OCI-LY1 (cell line): Measurements from ENCODE around the gene OR10A4.

ENCODE experiments used
- H2AFZ ChIP-seq: fragments of 200-600 bp; sonication (generic), shearing (Covaris generic); 2 replicates; pipeline ENCODE4 v1.6.0; 2014; ENCODE audit warnings: antibody characterized with exemption, mild to moderate bottlenecking, low read length
- H3F3A ChIP-seq: fragments of 200-600 bp; sonication (generic), shearing (Covaris generic); 2 replicates; pipeline ENCODE4 v1.6.0; 2014; ENCODE audit warnings: mild to moderate bottlenecking, antibody characterized with exemption, low read length, moderate library complexity; ENCODE audit not compliant: insufficient read depth
- H3K27ac ChIP-seq: fragments of 200-600 bp; sonication (generic); 2 replicates; pipeline ENCODE4 v1.5.1; 2014; ENCODE audit warnings: low read length, mixed run types, mild to moderate bottlenecking, low read depth; ENCODE audit not compliant: poor library complexity, severe bottlenecking
- H3K27me3 ChIP-seq: fragments of 200-600 bp; sonication (generic); 2 replicates; pipeline ENCODE4 v1.6.0; 2014; ENCODE audit warnings: antibody characterized with exemption, mild to moderate bottlenecking, low read length, moderate library complexity; ENCODE audit not compliant: insufficient read depth
- H3K36me3 ChIP-seq: fragments of 200-600 bp; sonication (generic); 2 replicates; pipeline ENCODE4 v1.6.1; 2014; ENCODE audit warnings: mild to moderate bottlenecking, antibody characterized with exemption, low read length, moderate library complexity, mixed read lengths; ENCODE audit not compliant: insufficient read depth
- H3K4me1 ChIP-seq: fragments of 200-600 bp; sonication (generic); 2 replicates; pipeline ENCODE4 v1.5.1; 2014; ENCODE audit warnings: mild to moderate bottlenecking, low read length, moderate library complexity; ENCODE audit not compliant: insufficient read depth, severe bottlenecking
- H3K4me2 ChIP-seq: fragments of 200-600 bp; sonication (generic), shearing (Covaris generic); 2 replicates; pipeline ENCODE4 v1.6.1; 2014; ENCODE audit warnings: low read length
- H3K4me3 ChIP-seq: fragments of 200-600 bp; sonication (generic); 2 replicates; pipeline ENCODE4 v1.5.1; 2014; ENCODE audit warnings: low read length, low read depth, mild to moderate bottlenecking, mixed read lengths; ENCODE audit not compliant: poor library complexity, severe bottlenecking
- H3K79me2 ChIP-seq: fragments of 200-600 bp; shearing (Covaris generic); 2 replicates; pipeline ENCODE4 v1.6.1; 2016; ENCODE audit warnings: mixed run types, low read length, mixed read lengths; ENCODE audit not compliant: insufficient read depth
- H3K9ac ChIP-seq: fragments of 200-600 bp; sonication (generic), shearing (Covaris generic); 2 replicates; pipeline ENCODE4 v1.6.1; 2014; ENCODE audit warnings: mild to moderate bottlenecking, low read length, mixed read lengths
- H3K9me2 ChIP-seq: fragments of 200-600 bp; sonication (generic), shearing (Covaris generic); 2 replicates; pipeline ENCODE4 v1.6.1; 2014; ENCODE audit warnings: low read depth, mild to moderate bottlenecking, low read length, mixed read lengths
- H3K9me3 ChIP-seq: fragments of 200-600 bp; shearing (Covaris generic); 2 replicates; pipeline ENCODE4 v1.6.1; 2014; ENCODE audit warnings: low read length, mixed read lengths
- H4K20me1 ChIP-seq: fragments of 200-600 bp; sonication (generic), shearing (Covaris generic); 2 replicates; pipeline ENCODE4 v1.6.0; 2016; ENCODE audit warnings: mild to moderate bottlenecking, low read length; ENCODE audit not compliant: insufficient read depth
- EZH2 ChIP-seq: fragments of 200-600 bp; sonication (generic), shearing (Covaris generic); IDR thresholded peaks from 2 replicates; pipeline ENCODE4 v1.8.0; 2017; ENCODE audit warnings: borderline replicate concordance, mixed run types, mild to moderate bottlenecking, antibody characterized with exemption, low read length, moderate library complexity, mixed read lengths
- TF ChIP-seq, protein P1 (sequence below): fragments of 200-600 bp; sonication (generic), shearing (Covaris generic); IDR thresholded peaks from 2 replicates; pipeline ENCODE4 v1.5.1; 2017; ENCODE audit warnings: mild to moderate bottlenecking, antibody characterized with exemption, low read length, moderate library complexity, mixed read lengths

Gene OR10A4

DNA sequence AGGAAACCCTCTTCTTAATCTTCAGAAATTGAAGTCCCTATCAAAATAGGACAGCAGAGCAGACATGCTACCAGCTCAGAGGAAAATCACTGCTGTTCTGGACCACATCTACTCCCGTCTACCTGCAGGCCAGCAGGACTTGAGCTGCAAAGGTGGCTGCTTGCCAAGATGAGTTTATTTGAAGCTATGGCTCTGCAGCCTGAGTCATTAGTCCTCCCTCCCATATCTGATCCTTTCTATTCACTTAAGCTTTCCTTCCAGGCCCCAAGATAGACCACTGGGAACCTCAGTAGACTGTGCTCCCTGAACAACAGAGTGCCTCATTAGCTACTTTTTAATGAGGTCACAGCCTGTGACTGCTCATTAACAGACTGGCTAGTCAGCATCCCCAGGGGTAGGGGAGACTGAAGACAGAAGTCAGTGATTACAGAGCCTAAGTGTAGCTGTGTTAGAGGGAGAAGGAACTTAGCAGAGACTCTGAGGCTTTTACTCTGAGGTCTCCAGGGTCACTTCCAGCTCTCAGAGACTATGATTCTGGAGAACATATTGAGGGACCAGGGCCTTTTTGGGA, 20.4 kb upstream of the OR10A4 start:
- no peaks in the 10 kb centered on the region for H3F3A ChIP-seq
- peaks cover 6% of the 10 kb centered on the region for H3K9me3 ChIP-seq
- no peaks in the 10 kb centered on the region for H3K27me3 ChIP-seq
- H2AFZ ChIP-seq: no peak overlapping the region
- TF ChIP-seq, protein P1, sequence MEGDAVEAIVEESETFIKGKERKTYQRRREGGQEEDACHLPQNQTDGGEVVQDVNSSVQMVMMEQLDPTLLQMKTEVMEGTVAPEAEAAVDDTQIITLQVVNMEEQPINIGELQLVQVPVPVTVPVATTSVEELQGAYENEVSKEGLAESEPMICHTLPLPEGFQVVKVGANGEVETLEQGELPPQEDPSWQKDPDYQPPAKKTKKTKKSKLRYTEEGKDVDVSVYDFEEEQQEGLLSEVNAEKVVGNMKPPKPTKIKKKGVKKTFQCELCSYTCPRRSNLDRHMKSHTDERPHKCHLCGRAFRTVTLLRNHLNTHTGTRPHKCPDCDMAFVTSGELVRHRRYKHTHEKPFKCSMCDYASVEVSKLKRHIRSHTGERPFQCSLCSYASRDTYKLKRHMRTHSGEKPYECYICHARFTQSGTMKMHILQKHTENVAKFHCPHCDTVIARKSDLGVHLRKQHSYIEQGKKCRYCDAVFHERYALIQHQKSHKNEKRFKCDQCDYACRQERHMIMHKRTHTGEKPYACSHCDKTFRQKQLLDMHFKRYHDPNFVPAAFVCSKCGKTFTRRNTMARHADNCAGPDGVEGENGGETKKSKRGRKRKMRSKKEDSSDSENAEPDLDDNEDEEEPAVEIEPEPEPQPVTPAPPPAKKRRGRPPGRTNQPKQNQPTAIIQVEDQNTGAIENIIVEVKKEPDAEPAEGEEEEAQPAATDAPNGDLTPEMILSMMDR: no peak
- no peak for TF ChIP-seq EZH2
- no peak overlapping the region for H3K27ac ChIP-seq
- no peaks in the 10 kb centered on the region for H3K4me1 ChIP-seq
- H3K4me2 ChIP-seq: no peak overlapping the region
- no peaks in the 10 kb centered on the region for H4K20me1 ChIP-seq
- no peaks in the 10 kb centered on the region for H3K79me2 ChIP-seq
- no peaks in the 10 kb centered on the region for H3K36me3 ChIP-seq
- H3K9me2 ChIP-seq: no peaks in the 10 kb centered on the region
- no peak overlapping the region for H3K4me3 ChIP-seq
- no peak overlapping the region for H3K9ac ChIP-seq

DNA sequence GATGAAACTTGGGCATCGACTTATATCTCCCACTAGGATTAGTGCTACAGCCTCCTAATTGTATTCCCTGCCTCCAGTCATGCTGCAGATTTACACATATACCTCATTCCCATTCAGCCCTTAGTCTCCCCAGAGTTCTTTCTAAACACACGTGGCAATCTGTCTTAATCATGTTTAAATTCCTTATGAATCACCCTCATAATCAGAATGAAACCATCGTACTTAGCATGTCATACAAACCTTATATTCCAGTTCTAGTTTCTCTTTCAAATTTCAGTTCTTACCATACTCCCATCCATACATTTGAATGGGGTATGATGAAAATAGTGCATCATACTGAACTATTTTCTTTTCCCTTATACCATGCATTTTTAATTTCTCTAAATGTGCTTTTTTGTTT, 19.6 kb upstream of the OR10A4 start:
- Histone ChIP-seq H3K9ac (no peak overlapping the region), H3K36me3 (no peaks in the 10 kb centered on the region), H3K4me1 (no peaks in the 10 kb centered on the region), H2AFZ (no peak overlapping the region), H3K9me3 (peaks cover 6% of the 10 kb centered on the region), H3K79me2 (no peaks in the 10 kb centered on the region), H3K27me3 (no peaks in the 10 kb centered on the region), H3K9me2 (no peaks in the 10 kb centered on the region), H3F3A (no peaks in the 10 kb centered on the region), H3K27ac (no peak overlapping the region), H3K4me2 (no peak overlapping the region), H4K20me1 (no peaks in the 10 kb centered on the region), H3K4me3 (no peak overlapping the region)
- TF ChIP-seq, protein P1: no peak
- no peak for TF ChIP-seq EZH2

DNA sequence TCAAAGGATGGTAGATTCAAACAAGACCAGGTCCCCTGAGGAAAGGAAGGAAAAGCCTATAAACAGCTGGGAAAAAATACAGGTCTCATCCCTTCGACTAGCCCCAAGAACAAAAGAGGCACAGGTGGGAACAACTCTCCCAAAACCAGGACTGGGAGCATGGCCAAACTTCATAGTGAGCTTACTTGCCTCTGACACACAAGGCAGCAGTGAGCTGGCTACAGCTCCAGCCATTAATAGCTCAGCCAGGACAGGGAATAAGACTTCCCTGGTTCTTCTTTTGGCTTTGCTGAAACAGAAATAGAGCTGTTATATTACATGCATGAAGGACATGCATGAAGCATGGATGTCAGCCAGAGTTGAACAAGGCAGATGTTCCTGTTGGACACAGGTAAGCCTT, 13.5 kb upstream of the OR10A4 start, which contains the start of gene OR10A2:
Gene OR10A2, plus strand, starts transcription at position 97 of the 400 bp plus-strand sequence. CDS start 6,698 bp downstream, outside the sequence.
- Histone ChIP-seq H3K9me2 (no peaks in the 10 kb centered on the region), H4K20me1 (no peaks in the 10 kb centered on the region), H3K27me3 (no peaks in the 10 kb centered on the region), H3K27ac (no peak within 1 kb of the TSS), H3K4me3 (no peak within 1 kb of the TSS), H3K36me3 (no peaks in the 10 kb centered on the region), H3K9ac (no peak within 1 kb of the TSS), H3K9me3 (no peaks in the 10 kb centered on the region), H2AFZ (no peak within 1 kb of the TSS), H3K4me1 (no peaks in the 10 kb centered on the region), H3K4me2 (no peak within 1 kb of the TSS), H3K79me2 (no peaks in the 10 kb centered on the region), H3F3A (no peaks in the 10 kb centered on the region)
- TF ChIP-seq, protein P1: no peak
- TF ChIP-seq EZH2: no peak
